ENCODE measurements around the gene ATXN10. TPM values are rescaled to one million over a fixed set of nuclear protein-coding genes. Genes with fewer than 3 reads are reported as not detected.

Gene ATXN10
- total RNA-seq, 1 experiment from 2014 or later: 135 TPM

DNA sequence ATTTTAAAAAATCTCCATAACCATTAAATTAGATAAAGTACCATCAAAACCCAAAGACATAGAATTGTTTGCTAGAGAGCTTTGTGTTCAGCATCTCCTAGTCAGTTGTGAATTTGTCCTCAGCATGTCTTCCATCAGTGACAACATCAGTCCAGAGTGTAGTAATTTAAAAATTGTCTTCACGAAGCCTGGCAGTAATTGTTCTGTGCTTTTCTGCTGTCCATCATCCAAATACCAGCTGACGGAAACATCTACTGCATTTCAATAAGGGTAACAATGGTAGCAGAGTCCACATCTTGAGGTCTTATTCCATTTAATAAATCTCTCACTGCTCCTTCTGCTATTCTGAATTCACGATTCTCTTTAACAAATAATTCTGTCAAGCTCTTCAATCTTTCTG is 121.5 kb downstream of the ATXN10 start (continued):
- TF ChIP-seq, protein P1, sequence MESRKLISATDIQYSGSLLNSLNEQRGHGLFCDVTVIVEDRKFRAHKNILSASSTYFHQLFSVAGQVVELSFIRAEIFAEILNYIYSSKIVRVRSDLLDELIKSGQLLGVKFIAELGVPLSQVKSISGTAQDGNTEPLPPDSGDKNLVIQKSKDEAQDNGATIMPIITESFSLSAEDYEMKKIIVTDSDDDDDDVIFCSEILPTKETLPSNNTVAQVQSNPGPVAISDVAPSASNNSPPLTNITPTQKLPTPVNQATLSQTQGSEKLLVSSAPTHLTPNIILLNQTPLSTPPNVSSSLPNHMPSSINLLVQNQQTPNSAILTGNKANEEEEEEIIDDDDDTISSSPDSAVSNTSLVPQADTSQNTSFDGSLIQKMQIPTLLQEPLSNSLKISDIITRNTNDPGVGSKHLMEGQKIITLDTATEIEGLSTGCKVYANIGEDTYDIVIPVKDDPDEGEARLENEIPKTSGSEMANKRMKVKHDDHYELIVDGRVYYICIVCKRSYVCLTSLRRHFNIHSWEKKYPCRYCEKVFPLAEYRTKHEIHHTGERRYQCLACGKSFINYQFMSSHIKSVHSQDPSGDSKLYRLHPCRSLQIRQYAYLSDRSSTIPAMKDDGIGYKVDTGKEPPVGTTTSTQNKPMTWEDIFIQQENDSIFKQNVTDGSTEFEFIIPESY (IDR thresholded peaks at IDR 0.05; ENCODE audit: extremely low read depth, insufficient replicate concordance, low read length): no peak
- TF ChIP-seq SIN3A (IDR thresholded peaks at IDR 0.05; ENCODE audit: low read depth): no peak
- TF ChIP-seq JUND (IDR thresholded peaks at IDR 0.05): no peak
- TF ChIP-seq CEBPB (IDR thresholded peaks at IDR 0.05; ENCODE audit: low read depth): no peak
- TF ChIP-seq SP1 (IDR thresholded peaks at IDR 0.05; ENCODE audit: low read depth): no peak
- TF ChIP-seq, protein P2, sequence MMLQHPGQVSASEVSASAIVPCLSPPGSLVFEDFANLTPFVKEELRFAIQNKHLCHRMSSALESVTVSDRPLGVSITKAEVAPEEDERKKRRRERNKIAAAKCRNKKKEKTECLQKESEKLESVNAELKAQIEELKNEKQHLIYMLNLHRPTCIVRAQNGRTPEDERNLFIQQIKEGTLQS (IDR thresholded peaks at IDR 0.05): no peak
- no peak for TF ChIP-seq POLR2A (IDR thresholded peaks at IDR 0.05; ENCODE audit: borderline replicate concordance, extremely low read depth, insufficient read depth, insufficient read length)
- TF ChIP-seq SRF (IDR thresholded peaks at IDR 0.05; ENCODE audit: low read depth): no peak
- no peak for TF ChIP-seq ZNF274 (IDR thresholded peaks at IDR 0.05; ENCODE audit: low read depth, low read length)

GRCh38 chr22:45793892-45794291 is 122.3 kb downstream of the ATXN10 start:
- no peak overlapping the region for H3K4me3 ChIP-seq (replicated peaks in 1 of 2; ENCODE audit: low read depth in 1 of 2, low read length in 2 of 2)
- H3K79me2 ChIP-seq (ENCODE audit: insufficient read depth, low read length): no peaks in the 10 kb centered on the region; the same call in 1 of the 2 replicates
- ChIA-PET RAD21 (ENCODE audit: low non-redundant PET in 1 of 2, low total read pairs in 2 of 2, uncharacterized antibody in 2 of 2, unreplicated experiment in 2 of 2) (no interaction called here), CTCF (no interaction called here), POLR2A (no interaction called here)
- no peak overlapping the region for H3K4me2 ChIP-seq (ENCODE audit: low read length)
- no peak overlapping the region for H2AFZ ChIP-seq (ENCODE audit: low read depth, low read length, poor library complexity, severe bottlenecking)
- ATAC-seq: no peak
- no peaks in the 10 kb centered on the region for H3K4me1 ChIP-seq (ENCODE audit: control insufficient read depth in 1 of 2, insufficient read depth in 2 of 2, low read length in 2 of 2)
- H3K27me3 ChIP-seq (ENCODE audit: insufficient read depth, low read length): no peaks in the 10 kb centered on the region
- no peak for DNase-seq (ENCODE audit: low read depth, low spot score)
- no peaks in the 10 kb centered on the region for H3K9me2 ChIP-seq (ENCODE audit: insufficient read depth)
- H3K9me3 ChIP-seq (ENCODE audit: control insufficient read depth in 1 of 2, insufficient read depth in 1 of 2, low read depth in 1 of 2, low read length in 2 of 2): peaks cover 0 to 5% of the 10 kb centered on the region in 2 experiments; a peak in 1 of 4 replicates
- intact Hi-C loops (cut with micrococcal nuclease): no loop called here
- H3K27ac ChIP-seq (ENCODE audit: low read depth, low read length): no peak overlapping the region
- no peak overlapping the region for H3K9ac ChIP-seq (ENCODE audit: low read length)
- peaks cover 0 to 20% of the 10 kb centered on the region in 2 experiments; a peak in 1 of 4 replicates for H3K36me3 ChIP-seq (ENCODE audit: control insufficient read depth in 1 of 2, insufficient read depth in 2 of 2, low read length in 2 of 2)
- no TSS peak for BruUV-seq (replicated peaks)
- H4K20me1 ChIP-seq (ENCODE audit: insufficient read depth): no peaks in the 10 kb centered on the region
- TF ChIP-seq ZNF274 (IDR thresholded peaks at IDR 0.05; ENCODE audit: low read depth, low read length) (no peak), SP1 (IDR thresholded peaks at IDR 0.05; ENCODE audit: low read depth) (no peak), RAD21 (IDR thresholded peaks at IDR 0.05; ENCODE audit: low read depth) (no peak)
